SU-DHL-6 (cell line): ENCODE data around the gene DSTYK.

ENCODE experiments used
- EZH2phosphoT487 ChIP-seq: fragments of 200-600 bp; sonication (generic), shearing (Covaris generic); conservative IDR thresholded peaks from 2 replicates; pipeline ENCODE4 v1.6.1; 2018; ENCODE audit warnings: mild to moderate bottlenecking, antibody characterized with exemption, low read length, moderate library complexity, mixed read lengths
- TF ChIP-seq, protein P1 (sequence below): fragments of 200-600 bp; sonication (generic); IDR thresholded peaks from one replicate; pipeline ENCODE4 v1.5.1; 2017; ENCODE audit warnings: antibody characterized with exemption, mild to moderate bottlenecking, low read length, moderate library complexity; ENCODE audit not compliant: insufficient read depth, poor library complexity, severe bottlenecking

DNA sequence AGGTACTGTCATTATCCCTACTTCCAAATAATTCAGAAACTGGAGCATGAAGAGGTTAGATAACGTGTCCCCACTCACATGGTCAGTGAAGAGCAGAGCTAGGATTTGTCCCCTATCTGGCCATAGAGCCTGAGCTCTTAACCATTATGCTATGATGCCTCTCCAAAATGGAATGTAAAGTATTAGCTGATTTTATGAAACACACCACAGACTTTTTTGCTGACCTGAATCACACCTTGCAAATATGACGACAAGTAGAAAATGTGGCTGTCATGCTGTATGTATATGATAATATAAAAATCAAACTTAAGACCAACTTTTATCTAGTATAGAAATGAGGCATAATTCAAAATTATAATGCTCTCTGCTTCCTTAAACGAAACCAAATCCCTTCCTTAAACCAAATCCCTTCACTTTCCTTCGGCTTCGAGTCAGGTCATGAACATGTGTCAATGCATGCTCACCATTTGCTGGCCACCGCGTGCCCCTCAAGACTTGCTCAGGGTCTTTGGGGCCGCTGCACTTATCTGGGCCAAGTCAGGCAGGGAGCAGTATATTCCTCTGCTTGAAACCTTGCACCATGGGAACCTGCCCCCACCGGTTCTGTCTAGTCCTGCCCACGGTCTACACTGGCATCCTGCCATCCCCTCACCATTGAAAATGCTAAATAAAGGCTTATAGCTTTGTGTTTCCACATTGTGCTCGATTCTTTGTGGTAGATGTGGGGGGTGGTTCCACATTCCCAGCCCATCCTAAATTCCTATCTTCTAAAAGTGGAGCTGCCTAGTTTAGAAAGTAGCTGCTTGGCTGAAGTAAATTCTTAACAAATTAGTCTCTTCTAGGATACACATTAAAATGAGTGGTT is 14.6 kb upstream of the DSTYK start:
- no peak for TF ChIP-seq EZH2phosphoT487
- TF ChIP-seq, protein P1, sequence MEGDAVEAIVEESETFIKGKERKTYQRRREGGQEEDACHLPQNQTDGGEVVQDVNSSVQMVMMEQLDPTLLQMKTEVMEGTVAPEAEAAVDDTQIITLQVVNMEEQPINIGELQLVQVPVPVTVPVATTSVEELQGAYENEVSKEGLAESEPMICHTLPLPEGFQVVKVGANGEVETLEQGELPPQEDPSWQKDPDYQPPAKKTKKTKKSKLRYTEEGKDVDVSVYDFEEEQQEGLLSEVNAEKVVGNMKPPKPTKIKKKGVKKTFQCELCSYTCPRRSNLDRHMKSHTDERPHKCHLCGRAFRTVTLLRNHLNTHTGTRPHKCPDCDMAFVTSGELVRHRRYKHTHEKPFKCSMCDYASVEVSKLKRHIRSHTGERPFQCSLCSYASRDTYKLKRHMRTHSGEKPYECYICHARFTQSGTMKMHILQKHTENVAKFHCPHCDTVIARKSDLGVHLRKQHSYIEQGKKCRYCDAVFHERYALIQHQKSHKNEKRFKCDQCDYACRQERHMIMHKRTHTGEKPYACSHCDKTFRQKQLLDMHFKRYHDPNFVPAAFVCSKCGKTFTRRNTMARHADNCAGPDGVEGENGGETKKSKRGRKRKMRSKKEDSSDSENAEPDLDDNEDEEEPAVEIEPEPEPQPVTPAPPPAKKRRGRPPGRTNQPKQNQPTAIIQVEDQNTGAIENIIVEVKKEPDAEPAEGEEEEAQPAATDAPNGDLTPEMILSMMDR, result no peak
